ENCODE measurements around the gene ZNF80.

GRCh38 chr3:114235431-114235830, 1.9 kb downstream of the ZNF80 start:
- TF ChIP-seq POLR2AphosphoS5 (IDR thresholded peaks at IDR 0.05) (no peak), CTCF (IDR thresholded peaks at IDR 0.05) (no peak)

Measured in transverse colon (tissue), 4 donors.